ENCODE results near the gene CCKAR. TPM values are rescaled to one million over a fixed set of nuclear protein-coding genes. Genes with fewer than 3 reads are reported as not detected.

CCKAR gene
- total and polyA plus RNA-seq, 2 of the 13 experiments (the other 11 are each of a cell fraction or from before 2014, with no cell fraction given) = not detected

DNA sequence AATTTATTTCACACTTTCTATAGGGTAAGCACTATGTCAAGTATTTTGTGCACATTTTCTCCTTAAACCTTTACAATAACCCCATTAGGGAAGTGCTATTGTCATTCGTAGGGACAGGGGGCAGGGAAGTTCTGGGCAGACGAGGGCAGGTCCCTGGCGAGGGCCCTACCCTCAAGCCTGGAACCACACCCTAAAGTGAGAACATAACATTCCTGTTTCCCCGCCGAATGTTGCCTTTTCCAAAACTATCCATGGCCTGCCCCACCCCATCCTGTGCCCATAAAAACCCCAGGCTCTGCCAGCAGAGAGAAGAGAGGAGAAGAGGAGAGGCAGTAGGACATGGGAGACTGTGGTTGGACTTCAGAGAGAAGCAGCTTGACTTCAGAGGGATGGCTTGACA is 39.8 kb upstream of the CCKAR start:
- Histone ChIP-seq H3K4me1 (ENCODE audit: insufficient read depth, low read length) (no peaks in the 10 kb centered on the region), H3K9ac (ENCODE audit: insufficient read depth, low read depth, low read length) (no peak overlapping the region), H3K4me3 (replicated peaks in 1 of 3; ENCODE audit: insufficient read depth in 1 of 3, low read depth in 2 of 3, low read length in 3 of 3) (no peak overlapping the region), H2AFZ (ENCODE audit: low read length) (no peak overlapping the region), H3K27ac (ENCODE audit: extremely low read length, insufficient read depth, low read length) (no peak overlapping the region), H3K79me2 (ENCODE audit: insufficient read depth, low read length) (no peaks in the 10 kb centered on the region), H3K27me3 (ENCODE audit: control insufficient read depth in 1 of 2, insufficient read depth in 2 of 2, low read length in 2 of 2) (peaks cover 1 to 10% of the 10 kb centered on the region in 2 experiments; a peak in 1 of 5 replicates), H3K36me3 (replicated peaks in 1 of 2; ENCODE audit: control insufficient read depth in 1 of 2, insufficient read depth in 2 of 2, low read length in 2 of 2) (no peaks in the 10 kb centered on the region), H3K9me3 (ENCODE audit: low read length) (no peaks in the 10 kb centered on the region), H4K20me1 (ENCODE audit: insufficient read depth, low read length) (no peaks in the 10 kb centered on the region), H3K4me2 (ENCODE audit: low read depth, low read length) (no peak overlapping the region)
- FAIRE-seq = no peak
- intact Hi-C loops (cut with micrococcal nuclease; ENCODE audit: unreplicated experiment) (no loop called here), in situ Hi-C loops (cut with HindIII; ENCODE audit: extremely low pct_ligation_motif_present, low pct_unique_long_range_greater_than_20kb) (no loop called here)
- BruUV-seq (replicated peaks) = no TSS peak
- TF ChIP-seq TOE1 (CRISPR knock-in tag; IDR thresholded peaks at IDR 0.05) = no peak
- TF ChIP-seq, protein P1, sequence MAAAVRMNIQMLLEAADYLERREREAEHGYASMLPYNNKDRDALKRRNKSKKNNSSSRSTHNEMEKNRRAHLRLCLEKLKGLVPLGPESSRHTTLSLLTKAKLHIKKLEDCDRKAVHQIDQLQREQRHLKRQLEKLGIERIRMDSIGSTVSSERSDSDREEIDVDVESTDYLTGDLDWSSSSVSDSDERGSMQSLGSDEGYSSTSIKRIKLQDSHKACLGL (CRISPR knock-in tag; IDR thresholded peaks at IDR 0.05) = no peak
- CTCF ChIA-PET (ENCODE audit: low intra/inter-chr PET ratio, low total read pairs) = no interaction called here
- DNase-seq (ENCODE audit: low spot score) = no peak
- POLR2A ChIA-PET = no interaction called here
- ATAC-seq = no peak
- 14% methylated on average over 5 of the region's 5 CpGs for WGBS (ENCODE audit: low lambda C conversion rate)

DNA sequence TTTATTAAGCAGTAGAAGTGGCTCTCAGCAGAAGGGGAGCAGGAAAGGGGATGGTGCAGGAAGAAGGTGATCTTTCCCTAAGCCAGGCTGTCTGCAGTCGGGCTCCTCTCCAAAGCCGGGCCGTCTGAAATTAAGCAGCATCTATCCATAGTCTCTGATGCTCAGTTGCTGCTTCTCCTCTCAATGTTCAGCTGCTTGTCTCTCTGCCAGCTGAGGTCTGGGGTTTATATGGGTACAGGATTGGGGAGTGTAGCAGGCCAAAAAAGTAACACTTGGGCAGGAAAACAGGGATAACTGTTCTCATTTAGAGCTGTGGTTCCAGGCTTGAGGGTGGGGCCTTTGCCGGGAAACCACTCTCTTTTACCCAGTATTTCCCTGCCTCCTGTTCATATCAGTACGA is 39.2 kb upstream of the CCKAR start:
- no peak for FAIRE-seq
- ATAC-seq = no peak
- no peaks in the 10 kb centered on the region for H4K20me1 ChIP-seq (ENCODE audit: insufficient read depth, low read length)
- H3K4me1 ChIP-seq (ENCODE audit: insufficient read depth, low read length) = no peaks in the 10 kb centered on the region
- POLR2A ChIA-PET = no interaction called here
- no peaks in the 10 kb centered on the region for H3K79me2 ChIP-seq (ENCODE audit: insufficient read depth, low read length)
- H3K4me2 ChIP-seq (ENCODE audit: low read depth, low read length) = no peak overlapping the region
- H2AFZ ChIP-seq (ENCODE audit: low read length) = no peak overlapping the region
- H3K9me3 ChIP-seq (ENCODE audit: low read length) = no peaks in the 10 kb centered on the region
- no peak overlapping the region for H3K27ac ChIP-seq (ENCODE audit: extremely low read length, insufficient read depth, low read length)
- in situ Hi-C loops (cut with HindIII; ENCODE audit: extremely low pct_ligation_motif_present, low pct_unique_long_range_greater_than_20kb) = no loop called here
- intact Hi-C loops (cut with micrococcal nuclease; ENCODE audit: unreplicated experiment) = no loop called here
- 25% methylated on average over 5 of the region's 5 CpGs for WGBS (ENCODE audit: low lambda C conversion rate)
- no TSS peak for BruUV-seq (replicated peaks)
- CTCF ChIA-PET (ENCODE audit: low intra/inter-chr PET ratio, low total read pairs) = no interaction called here
- no peak for TF ChIP-seq ZNF883 (CRISPR knock-in tag; IDR thresholded peaks at IDR 0.05; ENCODE audit: not compliant biosample characterization)
- no peak for TF ChIP-seq CCDC6 (CRISPR knock-in tag; IDR thresholded peaks at IDR 0.05)
- TF ChIP-seq, protein P2, sequence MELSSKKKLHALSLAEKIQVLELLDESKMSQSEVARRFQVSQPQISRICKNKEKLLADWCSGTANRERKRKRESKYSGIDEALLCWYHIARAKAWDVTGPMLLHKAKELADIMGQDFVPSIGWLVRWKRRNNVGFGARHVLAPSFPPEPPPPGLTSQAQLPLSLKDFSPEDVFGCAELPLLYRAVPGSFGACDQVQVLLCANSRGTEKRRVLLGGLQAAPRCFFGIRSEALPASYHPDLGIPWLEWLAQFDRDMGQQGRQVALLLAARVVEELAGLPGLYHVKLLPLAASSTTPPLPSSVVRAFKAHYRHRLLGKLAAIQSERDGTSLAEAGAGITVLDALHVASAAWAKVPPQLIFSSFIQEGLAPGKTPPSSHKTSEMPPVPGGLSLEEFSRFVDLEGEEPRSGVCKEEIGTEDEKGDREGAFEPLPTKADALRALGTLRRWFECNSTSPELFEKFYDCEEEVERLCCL (CRISPR knock-in tag; IDR thresholded peaks at IDR 0.05; ENCODE audit: borderline replicate concordance) = no peak
- TF ChIP-seq, protein P3, sequence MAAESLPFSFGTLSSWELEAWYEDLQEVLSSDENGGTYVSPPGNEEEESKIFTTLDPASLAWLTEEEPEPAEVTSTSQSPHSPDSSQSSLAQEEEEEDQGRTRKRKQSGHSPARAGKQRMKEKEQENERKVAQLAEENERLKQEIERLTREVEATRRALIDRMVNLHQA (CRISPR knock-in tag; IDR thresholded peaks at IDR 0.05) = no peak
- TF ChIP-seq, protein P4, sequence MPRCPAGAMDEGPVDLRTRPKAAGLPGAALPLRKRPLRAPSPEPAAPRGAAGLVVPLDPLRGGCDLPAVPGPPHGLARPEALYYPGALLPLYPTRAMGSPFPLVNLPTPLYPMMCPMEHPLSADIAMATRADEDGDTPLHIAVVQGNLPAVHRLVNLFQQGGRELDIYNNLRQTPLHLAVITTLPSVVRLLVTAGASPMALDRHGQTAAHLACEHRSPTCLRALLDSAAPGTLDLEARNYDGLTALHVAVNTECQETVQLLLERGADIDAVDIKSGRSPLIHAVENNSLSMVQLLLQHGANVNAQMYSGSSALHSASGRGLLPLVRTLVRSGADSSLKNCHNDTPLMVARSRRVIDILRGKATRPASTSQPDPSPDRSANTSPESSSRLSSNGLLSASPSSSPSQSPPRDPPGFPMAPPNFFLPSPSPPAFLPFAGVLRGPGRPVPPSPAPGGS (CRISPR knock-in tag; IDR thresholded peaks at IDR 0.05) = no peak
- TF ChIP-seq ZNF441 (CRISPR knock-in tag; IDR thresholded peaks at IDR 0.05; ENCODE audit: borderline replicate concordance) = no peak
- TF ChIP-seq KAT8 (CRISPR knock-in tag; IDR thresholded peaks at IDR 0.05) = no peak
- TF ChIP-seq, protein P5, sequence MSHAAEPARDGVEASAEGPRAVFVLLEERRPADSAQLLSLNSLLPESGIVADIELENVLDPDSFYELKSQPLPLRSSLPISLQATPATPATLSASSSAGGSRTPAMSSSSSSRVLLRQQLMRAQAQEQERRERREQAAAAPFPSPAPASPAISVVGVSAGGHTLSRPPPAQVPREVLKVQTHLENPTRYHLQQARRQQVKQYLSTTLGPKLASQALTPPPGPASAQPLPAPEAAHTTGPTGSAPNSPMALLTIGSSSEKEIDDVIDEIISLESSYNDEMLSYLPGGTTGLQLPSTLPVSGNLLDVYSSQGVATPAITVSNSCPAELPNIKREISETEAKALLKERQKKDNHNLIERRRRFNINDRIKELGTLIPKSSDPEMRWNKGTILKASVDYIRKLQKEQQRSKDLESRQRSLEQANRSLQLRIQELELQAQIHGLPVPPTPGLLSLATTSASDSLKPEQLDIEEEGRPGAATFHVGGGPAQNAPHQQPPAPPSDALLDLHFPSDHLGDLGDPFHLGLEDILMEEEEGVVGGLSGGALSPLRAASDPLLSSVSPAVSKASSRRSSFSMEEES (CRISPR knock-in tag; IDR thresholded peaks at IDR 0.05) = no peak
- TF ChIP-seq ZNF343 (CRISPR knock-in tag; IDR thresholded peaks at IDR 0.05) = no peak
- no peak for TF ChIP-seq DNMT1 (CRISPR knock-in tag; IDR thresholded peaks at IDR 0.05)
- TF ChIP-seq, protein P6, sequence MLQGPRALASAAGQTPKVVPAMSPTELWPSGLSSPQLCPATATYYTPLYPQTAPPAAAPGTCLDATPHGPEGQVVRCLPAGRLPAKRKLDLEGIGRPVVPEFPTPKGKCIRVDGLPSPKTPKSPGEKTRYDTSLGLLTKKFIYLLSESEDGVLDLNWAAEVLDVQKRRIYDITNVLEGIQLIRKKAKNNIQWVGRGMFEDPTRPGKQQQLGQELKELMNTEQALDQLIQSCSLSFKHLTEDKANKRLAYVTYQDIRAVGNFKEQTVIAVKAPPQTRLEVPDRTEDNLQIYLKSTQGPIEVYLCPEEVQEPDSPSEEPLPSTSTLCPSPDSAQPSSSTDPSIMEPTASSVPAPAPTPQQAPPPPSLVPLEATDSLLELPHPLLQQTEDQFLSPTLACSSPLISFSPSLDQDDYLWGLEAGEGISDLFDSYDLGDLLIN (CRISPR knock-in tag; IDR thresholded peaks at IDR 0.05; ENCODE audit: borderline replicate concordance) = no peak
- no peak overlapping the region for H3K9ac ChIP-seq (ENCODE audit: insufficient read depth, low read depth, low read length)
- DNase-seq (ENCODE audit: low spot score) = no peak
- no peaks in the 10 kb centered on the region for H3K36me3 ChIP-seq (replicated peaks in 1 of 2; ENCODE audit: control insufficient read depth in 1 of 2, insufficient read depth in 2 of 2, low read length in 2 of 2)
- peaks cover 1 to 8% of the 10 kb centered on the region in 2 experiments; a peak in 1 of 5 replicates for H3K27me3 ChIP-seq (ENCODE audit: control insufficient read depth in 1 of 2, insufficient read depth in 2 of 2, low read length in 2 of 2)
- H3K4me3 ChIP-seq (replicated peaks in 1 of 3; ENCODE audit: insufficient read depth in 1 of 3, low read depth in 2 of 3, low read length in 3 of 3) = no peak overlapping the region

Measured in HepG2 (cell line).